ENCODE data around the gene PRICKLE3. TPM values are rescaled to one million over a fixed set of nuclear protein-coding genes. Genes with fewer than 3 reads are reported as not detected.

PRICKLE3 gene
- total and polyA plus RNA-seq, 8 donors = 4.2 to 7.0 (median 5.6) TPM

DNA sequence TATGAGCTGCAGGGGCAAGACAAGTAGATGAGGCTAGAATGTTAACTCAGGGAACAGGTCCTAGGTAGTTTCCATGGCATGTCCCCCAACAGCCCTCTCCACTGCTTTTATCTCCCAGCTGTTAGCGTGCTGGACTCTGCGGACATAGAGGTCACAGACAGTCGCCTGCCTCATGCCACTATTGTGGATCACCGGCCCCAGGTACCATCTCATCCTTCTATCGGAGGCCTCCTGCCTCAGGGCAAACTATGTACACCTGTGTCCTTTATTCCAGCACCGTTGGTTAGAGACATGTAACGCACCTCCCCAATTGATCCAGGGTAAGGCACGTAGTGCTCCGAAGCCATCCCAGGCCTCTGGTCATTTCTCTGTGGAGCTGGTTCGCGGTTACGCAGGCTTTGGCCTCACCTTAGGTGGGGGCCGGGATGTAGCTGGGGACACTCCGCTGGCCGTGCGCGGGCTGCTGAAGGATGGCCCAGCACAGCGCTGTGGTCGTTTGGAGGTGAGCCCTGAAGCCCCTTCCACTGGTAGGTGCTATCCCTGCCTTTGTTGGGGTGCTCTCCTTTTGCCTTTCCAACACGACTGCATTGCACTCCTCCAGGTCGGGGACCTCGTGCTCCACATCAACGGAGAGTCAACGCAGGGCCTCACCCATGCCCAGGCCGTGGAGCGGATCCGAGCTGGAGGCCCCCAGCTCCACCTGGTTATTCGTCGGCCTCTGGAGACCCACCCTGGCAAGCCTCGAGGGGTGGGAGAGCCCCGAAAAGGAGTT is 21.4 kb downstream of the PRICKLE3 start:
- no peak overlapping the region for H3K27ac ChIP-seq
- no peaks in the 10 kb centered on the region for H3K36me3 ChIP-seq
- ATAC-seq = no peak
- H3K27me3 ChIP-seq = no peaks in the 10 kb centered on the region
- no peaks in the 10 kb centered on the region for H3K4me1 ChIP-seq
- DNase-seq = no peak
- H3K4me3 ChIP-seq = no peak overlapping the region
- intact Hi-C loops (cut with DNase I) = no loop called here
- WGBS, 2 donors = 79 to 88% methylated on average over 31 of the region's 31 CpGs
- TF ChIP-seq, protein P1, sequence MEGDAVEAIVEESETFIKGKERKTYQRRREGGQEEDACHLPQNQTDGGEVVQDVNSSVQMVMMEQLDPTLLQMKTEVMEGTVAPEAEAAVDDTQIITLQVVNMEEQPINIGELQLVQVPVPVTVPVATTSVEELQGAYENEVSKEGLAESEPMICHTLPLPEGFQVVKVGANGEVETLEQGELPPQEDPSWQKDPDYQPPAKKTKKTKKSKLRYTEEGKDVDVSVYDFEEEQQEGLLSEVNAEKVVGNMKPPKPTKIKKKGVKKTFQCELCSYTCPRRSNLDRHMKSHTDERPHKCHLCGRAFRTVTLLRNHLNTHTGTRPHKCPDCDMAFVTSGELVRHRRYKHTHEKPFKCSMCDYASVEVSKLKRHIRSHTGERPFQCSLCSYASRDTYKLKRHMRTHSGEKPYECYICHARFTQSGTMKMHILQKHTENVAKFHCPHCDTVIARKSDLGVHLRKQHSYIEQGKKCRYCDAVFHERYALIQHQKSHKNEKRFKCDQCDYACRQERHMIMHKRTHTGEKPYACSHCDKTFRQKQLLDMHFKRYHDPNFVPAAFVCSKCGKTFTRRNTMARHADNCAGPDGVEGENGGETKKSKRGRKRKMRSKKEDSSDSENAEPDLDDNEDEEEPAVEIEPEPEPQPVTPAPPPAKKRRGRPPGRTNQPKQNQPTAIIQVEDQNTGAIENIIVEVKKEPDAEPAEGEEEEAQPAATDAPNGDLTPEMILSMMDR (IDR thresholded peaks at IDR 0.05) = no peak
- H3K9me3 ChIP-seq = no peaks in the 10 kb centered on the region
- FAIRE-seq = no peak

GRCh38 chrX:49163555-49164419 is 22.4 kb downstream of the PRICKLE3 start:
- DNase-seq (peak; percentile 78 to 93 (median 88)), ATAC-seq (peak; percentile 80 to 84 (median 83)), FAIRE-seq (no peak)
- no peaks in the 10 kb centered on the region for H3K27me3 ChIP-seq
- no peaks in the 10 kb centered on the region for H3K9me3 ChIP-seq
- TF ChIP-seq, protein P1 (IDR thresholded peaks at IDR 0.05) = peak; percentile 55 to 80 (median 68)
- peak overlapping the region; percentile 7 to 43 (median 35) for H3K4me3 ChIP-seq
- H3K36me3 ChIP-seq = no peaks in the 10 kb centered on the region
- H3K4me1 ChIP-seq = no peaks in the 10 kb centered on the region
- intact Hi-C loops (cut with DNase I) = no loop called here
- WGBS, 2 donors = 1 to 30% methylated on average over 69 of the region's 69 CpGs
- H3K27ac ChIP-seq = peak overlapping the region; percentile 68 to 93 (median 83)

- Histone ChIP-seq H3K36me3 (no peaks in the 10 kb centered on the region), H3K4me1 (no peaks in the 10 kb centered on the region), H3K27me3 (no peaks in the 10 kb centered on the region), H3K4me3 (peak within 1 kb of the TSS; percentile 7 to 43 (median 35)), H3K9me3 (no peaks in the 10 kb centered on the region), H3K27ac (peak within 1 kb of the TSS; percentile 68 to 93 (median 83))
- TF ChIP-seq, protein P1 (IDR thresholded peaks at IDR 0.05) = no peak
- intact Hi-C loops (cut with DNase I) = no loop called here
- WGBS, 2 donors = 8 to 29% methylated on average over 28 of the region's 28 CpGs
- peak; percentile 50 to 83 (median 72) for DNase-seq
- ATAC-seq = peak; percentile 47 to 59 (median 52)
- no peak for FAIRE-seq
These were observed 23.6 kb downstream of the PRICKLE3 start, which contains the start of gene MAGIX for GRCh38 chrX:49162620-49163019. TSS of gene MAGIX (plus strand) at chrX:49162758. CDS start at chrX:49162890, 132 bp downstream.

DNA sequence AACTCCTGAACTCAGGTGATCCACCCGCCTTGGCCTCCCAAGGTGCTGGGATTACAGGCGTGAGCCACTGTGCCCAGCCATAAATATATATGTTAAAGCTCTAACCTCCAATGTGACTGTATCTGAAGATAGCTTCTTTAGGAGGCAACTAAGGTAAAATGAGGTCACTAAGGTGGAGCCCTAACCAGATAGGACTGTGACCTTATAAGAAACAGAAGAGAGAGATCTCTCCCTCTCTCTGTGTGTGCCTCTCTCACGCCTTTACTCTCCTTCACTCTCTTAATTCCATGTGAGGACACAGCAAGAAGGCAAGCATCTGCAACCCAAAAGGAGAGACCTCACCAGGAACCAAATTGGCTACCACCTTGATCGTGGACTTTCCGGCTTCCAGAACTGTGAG is 24.5 kb downstream of the PRICKLE3 start:
- no peaks in the 10 kb centered on the region for H3K9me3 ChIP-seq
- no peaks in the 10 kb centered on the region for H3K27me3 ChIP-seq
- TF ChIP-seq, protein P1 (IDR thresholded peaks at IDR 0.05) = no peak
- ATAC-seq = no peak
- no peak for DNase-seq
- intact Hi-C loops (cut with DNase I) = no loop called here
- H3K4me3 ChIP-seq = no peak overlapping the region
- H3K4me1 ChIP-seq = no peaks in the 10 kb centered on the region
- 79 to 93% methylated on average over 5 of the region's 5 CpGs for WGBS, 2 donors
- H3K36me3 ChIP-seq = no peaks in the 10 kb centered on the region
- no peak for FAIRE-seq
- H3K27ac ChIP-seq = peak overlapping the region in 1 of 4 donors; percentile 85

All from pancreas (tissue), 10 donors.